K562 (cell line): ENCODE data around the gene SH3RF1. TPM values are rescaled to one million over a fixed set of nuclear protein-coding genes. Genes with fewer than 3 reads are reported as not detected.

Source experiments
- CTBP1 ChIP-seq: fragments of 450-650 bp; IDR thresholded peaks from 2 replicates; pipeline ENCODE4 v1.6.1; 2016; ENCODE audit warnings: borderline replicate concordance
- HDAC6 ChIP-seq: IDR thresholded peaks from 2 replicates; pipeline ENCODE4 v1.6.1; 2012; ENCODE audit warnings: low read depth, mild to moderate bottlenecking, control low read depth, inconsistent platforms, low read length, moderate library complexity
- NCOA4 ChIP-seq: fragments of 450-650 bp; IDR thresholded peaks from 2 replicates; pipeline ENCODE4 v1.6.1; 2018; ENCODE audit warnings: mild to moderate bottlenecking; ENCODE audit not compliant: partially characterized antibody
- YY1 ChIP-seq, 3 experiments: IDR thresholded peaks; 2 replicates each; pipeline ENCODE4 v1.6.1; 2011; ENCODE audit warnings: low read length in 2 of 3, mild to moderate bottlenecking in 2 of 3, moderate library complexity in 2 of 3, borderline replicate concordance in 1 of 3, control low read depth in 1 of 3, low read depth in 1 of 3; ENCODE audit not compliant: insufficient read depth in 3 of 3, insufficient replicate concordance in 2 of 3, control insufficient read depth in 1 of 3, insufficient read length in 1 of 3; ENCODE audit errors: extremely low read depth in 1 of 3
- ZNF165 ChIP-seq: fragments of 250-450 bp; sonication (Bioruptor Pico); IDR thresholded peaks from 2 replicates; pipeline ENCODE4 v1.4.0; 2020; ENCODE audit warnings: borderline replicate concordance
- ZNF778 ChIP-seq: fragments of 450-650 bp; formaldehyde crosslinking; IDR thresholded peaks from 2 replicates; pipeline ENCODE4 v1.4.0; 2020; ENCODE audit warnings: mild to moderate bottlenecking, moderate library complexity
- polyA plus RNA-seq, 8 experiments: library from polyadenylated mRNA; depleted of rRNA in 4 of 8; stranded (reverse) in 5 of 8; unstranded in 3 of 8; fragments of >200 nt; fragmentation: Nextera tagmentation in 2 of 8; fragmentation: Illumina TruSeq in 1 of 8; extraction: Ambion mirVana in 2 of 8; extraction: Trizol in 1 of 8; gene quantifications; 2 replicates each; pipeline versions ENCODE4 v1.2.1 to v1.2.3, GENCODE V29; 2011 to 2014; ENCODE audit warnings: inconsistent platforms in 1 of 8, missing spikeins in 1 of 8
- total RNA-seq, 7 experiments: library from RNA; depleted of rRNA in 6 of 7; stranded (reverse); fragments of >200 nt in 6 of 7; fragmentation: Illumina TruSeq in 2 of 7; extraction: Trizol in 2 of 7; gene quantifications; 2 replicates each; pipeline versions ENCODE4 v1.2.1 to v1.2.3, GENCODE V29; 2011 to 2021; ENCODE audit warnings: low replicate concordance in 1 of 7
- TF ChIP-seq, protein P1 (sequence below): fragments of 250-450 bp; sonication (Bioruptor Pico); IDR thresholded peaks from 2 replicates; pipeline ENCODE4 v1.5.1; 2021; ENCODE audit warnings: mild to moderate bottlenecking

Gene SH3RF1
- total and polyA plus RNA-seq, 9 of the 15 experiments (the other 6 are each of a cell fraction or from before 2014, with no cell fraction given) = 0.04 to 0.16 (median 0.11) TPM; not detected in 6

DNA sequence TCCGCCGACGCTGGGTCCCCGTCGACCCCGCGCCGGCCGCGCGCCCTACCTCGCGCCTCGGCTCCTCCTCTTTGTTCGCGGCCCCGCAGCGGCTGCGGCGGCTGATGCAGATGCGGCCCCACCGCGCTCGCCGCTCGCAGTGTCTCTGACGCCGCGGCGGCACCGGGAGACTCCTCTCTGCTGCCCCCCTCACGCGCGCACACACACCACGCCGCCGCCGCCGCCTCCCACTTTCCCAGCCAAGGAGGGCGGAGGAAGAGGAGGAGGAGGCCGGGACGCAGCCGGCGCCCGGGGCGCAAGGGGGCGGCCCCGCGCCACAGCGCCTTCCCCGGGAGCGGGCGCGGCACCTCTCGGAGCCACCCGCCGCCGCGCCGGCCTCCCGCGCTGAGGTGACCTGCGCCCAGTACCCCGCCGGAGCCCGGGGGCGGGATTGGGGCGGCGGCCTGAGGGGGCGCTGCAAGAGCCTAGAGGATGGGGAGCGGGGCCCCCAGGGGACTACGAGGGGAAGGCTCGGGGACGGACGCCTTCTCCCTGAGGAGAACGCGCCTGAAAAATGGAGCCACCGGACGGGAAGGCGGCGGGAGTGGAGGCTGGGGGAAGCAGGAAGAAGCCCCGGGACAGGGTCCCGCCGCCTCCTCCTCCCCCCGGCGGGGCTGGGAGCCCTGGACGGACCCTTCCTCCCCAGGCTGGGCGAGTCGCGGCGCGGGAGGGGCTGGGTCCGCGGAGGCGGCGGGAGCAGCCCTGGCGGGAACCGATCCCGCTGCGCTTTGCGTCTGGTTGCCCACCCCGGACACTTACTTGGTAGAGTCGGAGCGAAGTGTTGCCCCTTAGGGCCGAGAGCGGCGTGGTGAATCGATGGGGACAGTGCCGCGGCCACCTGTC is at the start of gene SH3RF1 (continued):
- TF ChIP-seq, protein P1, sequence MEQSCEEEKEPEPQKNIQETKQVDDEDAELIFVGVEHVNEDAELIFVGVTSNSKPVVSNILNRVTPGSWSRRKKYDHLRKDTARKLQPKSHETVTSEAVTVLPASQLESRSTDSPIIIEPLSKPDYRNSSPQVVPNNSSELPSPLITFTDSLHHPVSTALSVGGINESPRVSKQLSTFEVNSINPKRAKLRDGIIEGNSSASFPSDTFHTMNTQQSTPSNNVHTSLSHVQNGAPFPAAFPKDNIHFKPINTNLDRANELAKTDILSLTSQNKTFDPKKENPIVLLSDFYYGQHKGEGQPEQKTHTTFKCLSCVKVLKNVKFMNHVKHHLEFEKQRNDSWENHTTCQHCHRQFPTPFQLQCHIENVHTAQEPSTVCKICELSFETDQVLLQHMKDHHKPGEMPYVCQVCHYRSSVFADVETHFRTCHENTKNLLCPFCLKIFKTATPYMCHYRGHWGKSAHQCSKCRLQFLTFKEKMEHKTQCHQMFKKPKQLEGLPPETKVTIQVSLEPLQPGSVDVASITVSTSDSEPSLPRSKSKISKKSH = no peak
- TF ChIP-seq NCOA4 = no peak
- 0 out of 2 replicates have a peak, but pooled peaks have one; percentile 13 for TF ChIP-seq CTBP1
- peak in 1 of 3 experiments; percentile 20 for TF ChIP-seq YY1 (IDR thresholded peaks at IDR 0.05; ENCODE audit: borderline replicate concordance in 1 of 3, control insufficient read depth in 1 of 3, extremely low read depth in 1 of 3, insufficient read depth in 3 of 3, insufficient read length in 1 of 3, insufficient replicate concordance in 2 of 3, low read depth in 1 of 3, low read length in 2 of 3)
- 0 out of 2 replicates have a peak, but pooled peaks have one; percentile 26 for TF ChIP-seq HDAC6
- no peak for TF ChIP-seq ZNF165 (CRISPR knock-in tag)
- no peak for TF ChIP-seq ZNF778
